Endothelial cell of umbilical vein (primary cell): ENCODE results near the gene MGP. TPM values are rescaled to one million over a fixed set of nuclear protein-coding genes. Genes with fewer than 3 reads are reported as not detected.

Source experiments
- BruUV-seq: library from RNA; stranded (reverse); fragments of 400-500 nt; replicated peaks from 2 replicates; lab custom pipeline; 2021; lab: Mats Ljungman, UMichigan
- CTCF ChIA-PET: fragments of 300-600, 350-600 bp; sonication (Branson Sonifier 250); formaldehyde crosslinking; loops from one replicate; lab custom pipeline; 2021; ENCODE audit warnings: antibody characterized with exemption, inconsistent platforms; lab: Charles Lee
- POLR2A ChIA-PET: fragments of 300-600, 350-600 bp; sonication (Branson Sonifier 250); formaldehyde crosslinking; loops from one replicate; lab custom pipeline; 2021; ENCODE audit warnings: antibody characterized with exemption, inconsistent platforms; lab: Charles Lee
- DNase-seq: peaks from one replicate; pipeline ENCODE4 v3.0.0-alpha.2; 2011; ENCODE audit warnings: low read depth, low spot score
- FAIRE-seq: peaks from 2 replicates; lab custom pipeline; 2011; peaks lifted over from hg19 to GRCh38; lab: Jason Lieb, UNC
- H2AFZ ChIP-seq: 2 replicates; pipeline ENCODE4 v1.6.0; 2012; ENCODE audit warnings: low read depth, low read length, control low read depth, inconsistent platforms
- H3K27ac ChIP-seq: 2 replicates; pipeline ENCODE4 v1.5.1; 2011; ENCODE audit warnings: low read depth, mild to moderate bottlenecking, control low read depth, low read length, moderate library complexity; ENCODE audit not compliant: insufficient read depth
- H3K27me3 ChIP-seq, 2 experiments: 2 replicates each; pipeline versions ENCODE4 v1.6.0 to v1.6.1; 2011; ENCODE audit warnings: low read length in 2 of 2, mixed read lengths in 1 of 2; ENCODE audit not compliant: control insufficient read depth in 2 of 2, insufficient read depth in 2 of 2
- H3K36me3 ChIP-seq, 2 experiments: 2 replicates in 1 of 2; 3 replicates in 1 of 2; pipeline ENCODE4 v1.5.1; 2011; ENCODE audit warnings: low read length in 2 of 2, mild to moderate bottlenecking in 1 of 2, moderate library complexity in 1 of 2; ENCODE audit not compliant: control insufficient read depth in 2 of 2, insufficient read depth in 2 of 2; ENCODE audit errors: extremely low read depth in 1 of 2
- H3K4me1 ChIP-seq: 3 replicates; pipeline ENCODE4 v1.5.1; 2011; ENCODE audit warnings: mild to moderate bottlenecking, low read length; ENCODE audit not compliant: control insufficient read depth, insufficient read depth; ENCODE audit errors: extremely low read depth
- H3K4me2 ChIP-seq: 2 replicates; pipeline ENCODE4 v1.6.1; 2011; ENCODE audit warnings: low read length, control low read depth, mixed read lengths; ENCODE audit not compliant: insufficient read depth
- H3K4me3 ChIP-seq, 3 experiments: fragments of 200-600 bp in 1 of 3; sonication (generic), shearing (Covaris generic) in 1 of 3; replicated peaks in 1 of 3; 2 replicates each; pipeline ENCODE4 v1.5.1; 2011 to 2016; ENCODE audit warnings: control low read depth in 3 of 3, low read length in 3 of 3, mild to moderate bottlenecking in 2 of 3, inconsistent platforms in 1 of 3, low read depth in 1 of 3, moderate library complexity in 1 of 3; ENCODE audit not compliant: insufficient read depth in 1 of 3
- H3K79me2 ChIP-seq: 2 replicates; pipeline ENCODE4 v1.6.0; 2012; ENCODE audit warnings: low read length, inconsistent platforms; ENCODE audit not compliant: control insufficient read depth, insufficient read depth
- H3K9ac ChIP-seq: replicated peaks from 2 replicates; pipeline ENCODE3; 2011; ENCODE audit warnings: low read length, control low read depth; ENCODE audit not compliant: insufficient read depth; ENCODE audit errors: extremely low read depth
- H3K9me1 ChIP-seq: replicated peaks from 3 replicates; pipeline ENCODE4 v1.6.0; 2011; ENCODE audit warnings: mild to moderate bottlenecking, low read length; ENCODE audit not compliant: control insufficient read depth, insufficient read depth; ENCODE audit errors: extremely low read depth
- H3K9me3 ChIP-seq: replicated peaks from 2 replicates; pipeline ENCODE4 v1.5.1; 2012; ENCODE audit warnings: low read length, inconsistent platforms; ENCODE audit not compliant: control insufficient read depth, insufficient read depth
- H4K20me1 ChIP-seq: replicated peaks from 2 replicates; pipeline ENCODE3; 2011; ENCODE audit warnings: mild to moderate bottlenecking, low read length; ENCODE audit not compliant: control insufficient read depth, insufficient read depth; ENCODE audit errors: extremely low read depth
- EZH2 ChIP-seq: IDR thresholded peaks from 2 replicates; pipeline ENCODE4 v1.6.1; 2012; ENCODE audit warnings: borderline replicate concordance, low read depth, mild to moderate bottlenecking, moderate library complexity, low read length, inconsistent platforms; ENCODE audit not compliant: severe bottlenecking
- FOS ChIP-seq: IDR thresholded peaks from 2 replicates; pipeline ENCODE4 v1.6.1; 2011; ENCODE audit warnings: mild to moderate bottlenecking, low read length, moderate library complexity, borderline replicate concordance; ENCODE audit not compliant: insufficient read depth
- GATA2 ChIP-seq: IDR thresholded peaks from 2 replicates; pipeline ENCODE4 v1.7.0; 2011; ENCODE audit warnings: low read depth, mild to moderate bottlenecking, moderate library complexity, mixed read lengths, low read length; ENCODE audit not compliant: insufficient read length, insufficient read depth
- JUN ChIP-seq: IDR thresholded peaks from 2 replicates; pipeline ENCODE4 v1.6.1; 2011; ENCODE audit warnings: borderline replicate concordance, low read depth; ENCODE audit not compliant: insufficient read length, insufficient read depth
- MYC ChIP-seq: IDR thresholded peaks from one replicate; pipeline ENCODE4 v1.6.1; 2011; ENCODE audit warnings: mild to moderate bottlenecking, low read depth, low read length
- POLR2A ChIP-seq: IDR thresholded peaks from 2 replicates; pipeline ENCODE4 v1.6.1; 2012; ENCODE audit warnings: low read depth, mild to moderate bottlenecking, control low read depth, low read length
- POLR2AphosphoS5 ChIP-seq: IDR thresholded peaks from 2 replicates; pipeline ENCODE4 v1.6.1; 2012; ENCODE audit warnings: low read depth, mild to moderate bottlenecking, control low read depth, low read length, moderate library complexity; ENCODE audit not compliant: insufficient read depth
- dilution Hi-C: fragments of 300-500 bp; cut with MboI; formaldehyde crosslinking; loops from one replicate; pipeline ENCODE4 v1.15.0; 2019; ENCODE audit warnings: low sequenced_read_pairs; ENCODE audit not compliant: extremely low pct_ligation_motif_present
- intact Hi-C: fragments of 100-400 bp; cut with micrococcal nuclease; formaldehyde crosslinking; loops from one replicate; pipeline ENCODE4 v1.10.0; 2022
- polyA plus RNA-seq, 4 experiments: library from polyadenylated mRNA; depleted of rRNA in 3 of 4; stranded (reverse) in 3 of 4; unstranded in 1 of 4; fragments of >200 nt; gene quantifications; 2 replicates each; pipeline versions ENCODE4 v1.2.1 to v1.2.3, GENCODE V29; 2011 to 2012; ENCODE audit warnings: missing spikeins in 1 of 4
- total RNA-seq: library from RNA; stranded (reverse); gene quantifications from 2 replicates; pipeline ENCODE4 v1.2.3, GENCODE V29; 2021
- TF ChIP-seq, protein P1 (sequence below): IDR thresholded peaks from 2 replicates; pipeline ENCODE4 v1.6.1; 2011; ENCODE audit not compliant: insufficient read depth, insufficient read length
- TF ChIP-seq, protein P2 (sequence below), 2 donors: IDR thresholded peaks; 1 replicate in 1 of 2; 2 replicates in 1 of 2; pipeline ENCODE4 v1.5.1; 2011; ENCODE audit warnings: low read length in 2 of 2, mild to moderate bottlenecking in 2 of 2, moderate library complexity in 2 of 2, control low read depth in 1 of 2, inconsistent platforms in 1 of 2, low read depth in 1 of 2; ENCODE audit not compliant: insufficient read depth in 1 of 2; ENCODE audit errors: extremely low read depth in 1 of 2

Gene MGP
- total and polyA plus RNA-seq, 2 donors (not counting 3 experiments of a cell fraction or from before 2014, with no cell fraction given) = 284 to 479 TPM

- H3K4me3 ChIP-seq = no peak overlapping the region
- H4K20me1 ChIP-seq = no peaks in the 10 kb centered on the region
- no peak overlapping the region for H3K9ac ChIP-seq
- ChIA-PET CTCF (interaction anchor here (0.7 kb wide), 1 partner anchor 23 kb away, joined by 3 read pairs; no protein-coding TSS in a partner anchor), POLR2A (no interaction called here)
- peak overlapping the region; percentile 3 for H2AFZ ChIP-seq
- no TSS peak for BruUV-seq
- H3K79me2 ChIP-seq = no peaks in the 10 kb centered on the region
- dilution Hi-C loops = no loop called here
- no peaks in the 10 kb centered on the region for H3K9me3 ChIP-seq
- DNase-seq (no peak), FAIRE-seq (peak; percentile 46)
- H3K27me3 ChIP-seq = no peaks in the 10 kb centered on the region
- no peak overlapping the region for H3K27ac ChIP-seq
- TF ChIP-seq POLR2A = no peak
- TF ChIP-seq GATA2 = no peak
- TF ChIP-seq POLR2AphosphoS5 = no peak
- TF ChIP-seq FOS = no peak
- TF ChIP-seq MYC = no peak
- no peak for TF ChIP-seq EZH2
- TF ChIP-seq, protein P1, sequence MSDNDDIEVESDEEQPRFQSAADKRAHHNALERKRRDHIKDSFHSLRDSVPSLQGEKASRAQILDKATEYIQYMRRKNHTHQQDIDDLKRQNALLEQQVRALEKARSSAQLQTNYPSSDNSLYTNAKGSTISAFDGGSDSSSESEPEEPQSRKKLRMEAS = no peak
- TF ChIP-seq, protein P2, sequence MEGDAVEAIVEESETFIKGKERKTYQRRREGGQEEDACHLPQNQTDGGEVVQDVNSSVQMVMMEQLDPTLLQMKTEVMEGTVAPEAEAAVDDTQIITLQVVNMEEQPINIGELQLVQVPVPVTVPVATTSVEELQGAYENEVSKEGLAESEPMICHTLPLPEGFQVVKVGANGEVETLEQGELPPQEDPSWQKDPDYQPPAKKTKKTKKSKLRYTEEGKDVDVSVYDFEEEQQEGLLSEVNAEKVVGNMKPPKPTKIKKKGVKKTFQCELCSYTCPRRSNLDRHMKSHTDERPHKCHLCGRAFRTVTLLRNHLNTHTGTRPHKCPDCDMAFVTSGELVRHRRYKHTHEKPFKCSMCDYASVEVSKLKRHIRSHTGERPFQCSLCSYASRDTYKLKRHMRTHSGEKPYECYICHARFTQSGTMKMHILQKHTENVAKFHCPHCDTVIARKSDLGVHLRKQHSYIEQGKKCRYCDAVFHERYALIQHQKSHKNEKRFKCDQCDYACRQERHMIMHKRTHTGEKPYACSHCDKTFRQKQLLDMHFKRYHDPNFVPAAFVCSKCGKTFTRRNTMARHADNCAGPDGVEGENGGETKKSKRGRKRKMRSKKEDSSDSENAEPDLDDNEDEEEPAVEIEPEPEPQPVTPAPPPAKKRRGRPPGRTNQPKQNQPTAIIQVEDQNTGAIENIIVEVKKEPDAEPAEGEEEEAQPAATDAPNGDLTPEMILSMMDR (IDR thresholded peaks at IDR 0.05; ENCODE audit: extremely low read depth in 1 of 2, insufficient read depth in 1 of 2, low read depth in 1 of 2, low read length in 2 of 2) = no peak
- no peak for TF ChIP-seq JUN
- intact Hi-C loops = no loop called here
- no peaks in the 10 kb centered on the region for H3K36me3 ChIP-seq
- no peak overlapping the region for H3K4me2 ChIP-seq
- no peaks in the 10 kb centered on the region for H3K4me1 ChIP-seq
- H3K9me1 ChIP-seq = no peaks in the 10 kb centered on the region
Observed at GRCh38 chr12:14896521-14897169, 11.0 kb upstream of the MGP start.
